HepG2 (cell line): ENCODE data around the gene SGSM1.

ENCODE experiments used
- BCLAF1 ChIP-seq: fragments of 450-650 bp; IDR thresholded peaks from 2 replicates; pipeline ENCODE4 v1.6.1; 2017; ENCODE audit warnings: mild to moderate bottlenecking
- CTCF ChIP-seq: sonication (generic); formaldehyde crosslinking; IDR thresholded peaks from 2 replicates; pipeline ENCODE4 v1.5.0; 2020; ENCODE audit warnings: mild to moderate bottlenecking, missing genetic modification reagents, moderate library complexity
- MAFK ChIP-seq, 2 experiments: IDR thresholded peaks in 1 of 2; conservative IDR thresholded peaks in 1 of 2; 2 replicates each; pipeline ENCODE4 v1.6.1; 2011; ENCODE audit warnings: improper control_type of control experiment in 2 of 2, low read length in 2 of 2
- PHF20 ChIP-seq: sonication (generic); formaldehyde crosslinking; IDR thresholded peaks from 2 replicates; pipeline ENCODE4 v1.5.0; 2020; ENCODE audit warnings: mild to moderate bottlenecking, missing genetic modification reagents
- SP2 ChIP-seq: sonication (generic); formaldehyde crosslinking; IDR thresholded peaks from 2 replicates; pipeline ENCODE4 v1.5.1; 2020; ENCODE audit warnings: mild to moderate bottlenecking, missing genetic modification reagents
- SUZ12 ChIP-seq: fragments of 150-350 bp; IDR thresholded peaks from 2 replicates; pipeline ENCODE4 v1.6.1; 2014; ENCODE audit warnings: low read depth, low read length
- ZSCAN30 ChIP-seq: sonication (generic); formaldehyde crosslinking; IDR thresholded peaks from 2 replicates; pipeline ENCODE4 v1.5.0; 2020; ENCODE audit warnings: mild to moderate bottlenecking, missing genetic modification reagents

GRCh38 chr22:24905909-24906308 is 99.9 kb downstream of the SGSM1 start:
- no peak for TF ChIP-seq SUZ12
- TF ChIP-seq BCLAF1, result no peak
- no peak for TF ChIP-seq ZSCAN30 (CRISPR knock-in tag)
- TF ChIP-seq SP2, result no peak
- TF ChIP-seq PHF20, result no peak
- no peak for TF ChIP-seq MAFK (conservative IDR thresholded peaks at IDR 0.05 in 1 of 2, IDR thresholded peaks at IDR 0.05 in 1 of 2; ENCODE audit: low read length in 2 of 2)
- TF ChIP-seq CTCF (CRISPR knock-in tag), result no peak
